PC-3 (cell line): ENCODE data around the gene ETV6.

Experiments
- EZH2 ChIP-seq: fragments of 300-600 bp; sonication (generic); IDR thresholded peaks from one replicate; pipeline ENCODE4 v1.6.1; 2017; ENCODE audit warnings: antibody characterized with exemption, mild to moderate bottlenecking, low read length; ENCODE audit not compliant: unreplicated experiment
- EZH2phosphoT487 ChIP-seq: fragments of 300-600 bp; sonication (generic); IDR thresholded peaks from 2 replicates; pipeline ENCODE4 v1.6.1; 2018; ENCODE audit warnings: mild to moderate bottlenecking, antibody characterized with exemption, low read length, borderline replicate concordance
- TF ChIP-seq, protein P1 (sequence below): fragments of 300-600 bp; sonication (generic); conservative IDR thresholded peaks from 2 replicates; pipeline ENCODE4 v1.5.1; 2017; ENCODE audit warnings: antibody characterized with exemption, low read depth, mild to moderate bottlenecking, low read length

DNA sequence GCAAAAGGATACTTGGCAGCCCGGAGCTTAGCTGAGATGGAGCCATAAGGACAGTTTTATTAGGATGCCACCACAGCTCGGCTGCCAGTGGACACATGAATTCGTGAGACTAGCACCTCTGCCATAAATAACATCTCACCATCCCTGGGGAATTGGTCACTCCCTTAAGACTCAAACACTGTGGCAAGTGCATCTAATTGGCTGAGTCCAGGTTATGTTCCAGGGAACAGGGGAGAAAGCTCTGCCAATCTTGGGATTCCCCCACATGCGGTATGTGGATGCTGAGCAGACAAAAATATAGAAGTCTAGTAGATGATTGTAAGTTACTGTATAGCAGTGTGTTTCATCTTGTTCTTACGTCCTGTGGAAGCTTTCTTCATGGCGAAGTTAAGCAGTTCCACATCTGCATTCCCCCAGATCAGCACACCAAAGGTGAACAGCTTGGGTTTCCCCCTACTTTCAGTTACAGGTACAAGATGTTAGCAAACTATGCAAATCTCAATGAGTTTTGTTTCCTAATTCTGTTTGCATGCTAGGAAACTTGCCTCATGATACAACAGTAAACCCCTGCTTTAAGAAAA, 131.1 kb downstream of the ETV6 start:
- no peak for TF ChIP-seq EZH2
- TF ChIP-seq, protein P1, sequence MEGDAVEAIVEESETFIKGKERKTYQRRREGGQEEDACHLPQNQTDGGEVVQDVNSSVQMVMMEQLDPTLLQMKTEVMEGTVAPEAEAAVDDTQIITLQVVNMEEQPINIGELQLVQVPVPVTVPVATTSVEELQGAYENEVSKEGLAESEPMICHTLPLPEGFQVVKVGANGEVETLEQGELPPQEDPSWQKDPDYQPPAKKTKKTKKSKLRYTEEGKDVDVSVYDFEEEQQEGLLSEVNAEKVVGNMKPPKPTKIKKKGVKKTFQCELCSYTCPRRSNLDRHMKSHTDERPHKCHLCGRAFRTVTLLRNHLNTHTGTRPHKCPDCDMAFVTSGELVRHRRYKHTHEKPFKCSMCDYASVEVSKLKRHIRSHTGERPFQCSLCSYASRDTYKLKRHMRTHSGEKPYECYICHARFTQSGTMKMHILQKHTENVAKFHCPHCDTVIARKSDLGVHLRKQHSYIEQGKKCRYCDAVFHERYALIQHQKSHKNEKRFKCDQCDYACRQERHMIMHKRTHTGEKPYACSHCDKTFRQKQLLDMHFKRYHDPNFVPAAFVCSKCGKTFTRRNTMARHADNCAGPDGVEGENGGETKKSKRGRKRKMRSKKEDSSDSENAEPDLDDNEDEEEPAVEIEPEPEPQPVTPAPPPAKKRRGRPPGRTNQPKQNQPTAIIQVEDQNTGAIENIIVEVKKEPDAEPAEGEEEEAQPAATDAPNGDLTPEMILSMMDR: no peak
- no peak for TF ChIP-seq EZH2phosphoT487
